DOHH2 (cell line): Measurements from ENCODE around the gene CAMLG.
"Not testable (repeated sequence)": the region's sequence is repeated elsewhere in the genome, so short reads cannot be mapped to it uniquely, and the experiment has no call there.

Experiments
- H3F3A ChIP-seq: fragments of 200-600 bp; sonication (generic), shearing (Covaris generic); 2 replicates; pipeline ENCODE4 v1.6.0; 2016; ENCODE audit warnings: antibody characterized with exemption, mild to moderate bottlenecking; ENCODE audit not compliant: control insufficient read depth, insufficient read depth
- H3K27ac ChIP-seq: fragments of 200-600 bp; sonication (generic); 2 replicates; pipeline ENCODE4 v1.5.1; 2014; ENCODE audit warnings: low read depth, mild to moderate bottlenecking, low read length, moderate library complexity
- H3K27me3 ChIP-seq: fragments of 200-600 bp; sonication (generic); 2 replicates; pipeline ENCODE4 v1.6.1; 2014; ENCODE audit warnings: mild to moderate bottlenecking, low read length, mixed read lengths; ENCODE audit not compliant: control insufficient read depth
- H3K36me3 ChIP-seq: fragments of 200-600 bp; sonication (generic); 2 replicates; pipeline ENCODE4 v1.6.1; 2014; ENCODE audit warnings: mild to moderate bottlenecking, low read length, moderate library complexity, mixed read lengths; ENCODE audit not compliant: control insufficient read depth
- H3K4me1 ChIP-seq: fragments of 200-600 bp; sonication (generic); 2 replicates; pipeline ENCODE4 v1.6.1; 2014; ENCODE audit warnings: mild to moderate bottlenecking, low read length, mixed read lengths; ENCODE audit not compliant: control insufficient read depth
- H3K4me2 ChIP-seq: fragments of 200-600 bp; sonication (generic); 2 replicates; pipeline ENCODE4 v1.6.0; 2014; ENCODE audit warnings: mild to moderate bottlenecking, low read length, moderate library complexity
- H3K4me3 ChIP-seq: fragments of 200-600 bp; sonication (generic); 2 replicates; pipeline ENCODE4 v1.5.1; 2014; ENCODE audit warnings: mild to moderate bottlenecking, low read length, mixed read lengths
- H3K79me2 ChIP-seq: fragments of 200-600 bp; sonication (generic); 2 replicates; pipeline ENCODE4 v1.6.1; 2014; ENCODE audit warnings: mild to moderate bottlenecking, low read length, mixed read lengths; ENCODE audit not compliant: control insufficient read depth
- H3K9me2 ChIP-seq: fragments of 200-600 bp; sonication (generic); replicated peaks from 2 replicates; pipeline ENCODE4 v1.6.1; 2014; ENCODE audit warnings: mild to moderate bottlenecking, low read length, mixed read lengths; ENCODE audit not compliant: control insufficient read depth
- H3K9me3 ChIP-seq: fragments of 200-600 bp; sonication (generic); 2 replicates; pipeline ENCODE4 v1.6.1; 2014; ENCODE audit warnings: antibody characterized with exemption, low read length, mixed read lengths; ENCODE audit not compliant: control insufficient read depth, insufficient read depth
- H4K20me1 ChIP-seq: fragments of 200-600 bp; sonication (generic); 2 replicates; pipeline ENCODE4 v1.6.0; 2014; ENCODE audit warnings: low read depth, mild to moderate bottlenecking, antibody characterized with exemption, low read length, moderate library complexity; ENCODE audit not compliant: control insufficient read depth, insufficient read depth
- EZH2phosphoT487 ChIP-seq: fragments of 200-600 bp; sonication (generic); IDR thresholded peaks from 2 replicates; pipeline ENCODE4 v1.6.1; 2017; ENCODE audit warnings: borderline replicate concordance, mild to moderate bottlenecking, antibody characterized with exemption, low read length, moderate library complexity, mixed read lengths
- TF ChIP-seq, protein P1 (sequence below): fragments of 200-600 bp; sonication (generic); IDR thresholded peaks from one replicate; pipeline ENCODE4 v1.5.1; 2014; ENCODE audit warnings: antibody characterized with exemption, mild to moderate bottlenecking, low read depth, low read length; ENCODE audit not compliant: poor library complexity, severe bottlenecking

Gene CAMLG

DNA sequence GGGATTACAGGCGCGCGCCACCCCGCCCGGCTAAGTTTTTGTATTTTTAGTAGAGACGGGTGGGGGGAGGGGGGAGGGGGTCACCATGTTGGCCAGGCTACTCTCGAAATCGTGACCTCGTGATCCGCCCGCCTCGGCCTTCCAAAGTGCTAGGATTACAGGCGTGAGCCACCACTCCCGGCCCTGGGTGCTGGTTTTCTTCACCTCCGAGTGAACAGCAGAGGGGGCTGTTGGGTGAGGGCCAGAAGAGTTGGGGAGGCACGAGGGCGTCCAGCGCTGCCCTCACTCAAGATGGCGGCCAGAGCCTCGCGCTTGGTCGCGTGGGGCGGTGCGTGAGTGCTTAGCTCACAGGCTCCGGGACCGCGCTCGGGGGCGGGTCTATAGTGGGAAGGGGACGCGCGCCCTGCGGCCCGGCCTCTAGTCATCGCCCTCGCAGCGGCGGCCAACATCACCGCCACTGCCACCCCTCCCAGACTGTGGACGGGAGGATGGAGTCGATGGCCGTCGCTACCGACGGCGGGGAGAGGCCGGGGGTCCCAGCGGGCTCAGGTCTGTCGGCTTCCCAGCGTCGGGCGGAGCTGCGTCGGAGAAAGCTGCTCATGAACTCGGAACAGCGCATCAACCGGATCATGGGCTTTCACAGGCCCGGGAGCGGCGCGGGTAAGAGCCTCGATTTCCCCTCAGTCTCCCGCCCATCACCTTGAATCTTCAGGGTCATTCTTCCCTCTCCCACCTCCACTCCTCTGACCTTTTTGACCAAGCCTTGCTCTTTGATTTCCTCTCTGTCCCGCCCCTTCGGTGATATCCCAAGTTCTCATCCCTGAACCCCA is at the start of gene CAMLG:
TSS of gene CAMLG (plus strand) at position 416 of the 830 bp plus-strand sequence. CDS start at position 489, 73 bp downstream.
- TF ChIP-seq, protein P1, sequence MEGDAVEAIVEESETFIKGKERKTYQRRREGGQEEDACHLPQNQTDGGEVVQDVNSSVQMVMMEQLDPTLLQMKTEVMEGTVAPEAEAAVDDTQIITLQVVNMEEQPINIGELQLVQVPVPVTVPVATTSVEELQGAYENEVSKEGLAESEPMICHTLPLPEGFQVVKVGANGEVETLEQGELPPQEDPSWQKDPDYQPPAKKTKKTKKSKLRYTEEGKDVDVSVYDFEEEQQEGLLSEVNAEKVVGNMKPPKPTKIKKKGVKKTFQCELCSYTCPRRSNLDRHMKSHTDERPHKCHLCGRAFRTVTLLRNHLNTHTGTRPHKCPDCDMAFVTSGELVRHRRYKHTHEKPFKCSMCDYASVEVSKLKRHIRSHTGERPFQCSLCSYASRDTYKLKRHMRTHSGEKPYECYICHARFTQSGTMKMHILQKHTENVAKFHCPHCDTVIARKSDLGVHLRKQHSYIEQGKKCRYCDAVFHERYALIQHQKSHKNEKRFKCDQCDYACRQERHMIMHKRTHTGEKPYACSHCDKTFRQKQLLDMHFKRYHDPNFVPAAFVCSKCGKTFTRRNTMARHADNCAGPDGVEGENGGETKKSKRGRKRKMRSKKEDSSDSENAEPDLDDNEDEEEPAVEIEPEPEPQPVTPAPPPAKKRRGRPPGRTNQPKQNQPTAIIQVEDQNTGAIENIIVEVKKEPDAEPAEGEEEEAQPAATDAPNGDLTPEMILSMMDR, result peak; percentile 77
- TF ChIP-seq EZH2phosphoT487, result no peak
- peaks cover 54% of the 10 kb centered on the region for H3K79me2 ChIP-seq
- peak within 1 kb of the TSS; percentile 65 for H3K27ac ChIP-seq
- H3K4me3 ChIP-seq, result peak within 1 kb of the TSS; percentile 84
- no peaks in the 10 kb centered on the region; the same call in 1 of the 2 replicates for H3K27me3 ChIP-seq
- H3K9me2 ChIP-seq, result no peaks in the 10 kb centered on the region
- peaks cover 12% of the 10 kb centered on the region for H3F3A ChIP-seq
- no peaks in the 10 kb centered on the region for H3K9me3 ChIP-seq
- peaks cover 34% of the 10 kb centered on the region for H3K36me3 ChIP-seq
- peak within 1 kb of the TSS; percentile 88 for H3K4me2 ChIP-seq
- peaks cover 57% of the 10 kb centered on the region for H3K4me1 ChIP-seq
- peaks cover 5% of the 10 kb centered on the region; the same call in 1 of the 2 replicates for H4K20me1 ChIP-seq

DNA sequence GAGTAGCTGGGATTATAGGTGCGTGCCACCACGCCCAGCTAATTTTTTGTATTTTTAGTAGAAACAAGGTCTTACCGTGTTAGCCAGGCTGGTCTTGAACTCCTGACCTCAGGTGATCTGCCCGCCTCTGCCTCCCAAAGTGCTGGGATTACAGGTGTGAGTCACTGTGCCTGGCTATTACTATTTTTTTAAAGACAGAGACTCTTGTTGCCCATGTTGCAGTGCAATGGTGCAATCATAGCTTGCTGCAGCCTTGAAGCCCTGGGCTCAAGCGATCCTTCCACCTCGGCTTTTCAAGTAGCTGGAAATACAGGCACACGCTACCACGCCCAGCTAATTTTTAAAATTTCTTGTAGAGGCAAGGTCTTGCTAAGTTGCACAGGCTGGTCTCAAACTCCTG is 48.2 kb upstream of the CAMLG start:
- not testable (repeated sequence) for H3K4me1 ChIP-seq, H3K79me2 ChIP-seq, H3K4me3 ChIP-seq, H3K9me2 ChIP-seq, H3K9me3 ChIP-seq, H3F3A ChIP-seq, H3K4me2 ChIP-seq, H3K27me3 ChIP-seq, H3K27ac ChIP-seq, H4K20me1 ChIP-seq
- peaks cover 39% of the 10 kb centered on the region for H3K36me3 ChIP-seq

DNA sequence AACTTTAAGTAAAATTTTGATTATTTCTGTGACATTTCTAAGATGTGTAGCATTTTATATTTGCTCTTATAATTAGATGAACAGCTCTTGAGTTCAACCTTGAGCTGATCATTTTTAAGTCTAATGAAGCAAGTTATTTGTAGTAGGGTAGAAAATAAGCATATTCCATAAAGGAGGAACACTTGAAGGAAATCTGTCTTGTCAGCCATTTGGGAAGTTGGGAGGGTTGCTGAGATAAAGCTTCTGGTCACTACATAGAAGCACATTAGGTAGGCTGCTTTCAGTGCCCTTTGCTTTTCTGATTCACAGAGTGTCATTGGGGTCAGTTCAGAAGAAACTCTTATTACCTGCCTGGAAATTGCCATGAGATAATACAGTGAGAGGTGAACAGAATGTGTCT is 45.6 kb upstream of the CAMLG start:
- Histone ChIP-seq H3K4me2 (no peak overlapping the region), H3K27ac (no peak overlapping the region), H3F3A (no peaks in the 10 kb centered on the region), H3K9me2 (no peaks in the 10 kb centered on the region), H3K4me3 (no peak overlapping the region), H3K79me2 (no peaks in the 10 kb centered on the region), H3K36me3 (peaks cover 34% of the 10 kb centered on the region), H3K9me3 (no peaks in the 10 kb centered on the region), H3K27me3 (no peaks in the 10 kb centered on the region), H4K20me1 (no peaks in the 10 kb centered on the region), H3K4me1 (no peaks in the 10 kb centered on the region; the same call in 1 of the 2 replicates)
- TF ChIP-seq EZH2phosphoT487, result no peak
- TF ChIP-seq, protein P1, result no peak

DNA sequence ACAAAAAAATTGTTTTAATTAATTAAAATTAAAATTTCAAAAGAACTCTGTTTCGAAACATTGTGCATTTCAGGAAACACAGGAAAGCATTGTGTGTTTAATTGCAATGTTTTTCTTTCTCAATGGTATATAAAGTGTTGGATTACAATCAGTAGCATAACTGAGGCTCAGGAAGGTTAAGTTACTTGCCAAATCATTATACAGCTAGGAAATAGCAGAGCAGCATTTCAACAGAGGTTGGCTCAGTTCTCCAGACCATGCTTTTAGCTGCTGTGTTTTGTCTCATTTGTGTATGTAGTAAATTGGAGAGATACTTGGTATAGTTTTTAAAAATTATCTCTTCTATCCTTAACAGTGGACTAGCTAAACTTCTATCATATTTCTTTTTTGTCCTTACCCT is 30.0 kb upstream of the CAMLG start:
- H3K79me2 ChIP-seq, result no peaks in the 10 kb centered on the region
- H3K9me3 ChIP-seq, result no peaks in the 10 kb centered on the region
- H3K27me3 ChIP-seq, result no peaks in the 10 kb centered on the region
- no peaks in the 10 kb centered on the region for H3K9me2 ChIP-seq
- H3K36me3 ChIP-seq, result peaks cover 35% of the 10 kb centered on the region
- no peaks in the 10 kb centered on the region for H3K4me1 ChIP-seq
- H3K4me3 ChIP-seq, result no peak overlapping the region
- no peaks in the 10 kb centered on the region for H4K20me1 ChIP-seq
- no peaks in the 10 kb centered on the region for H3F3A ChIP-seq
- H3K4me2 ChIP-seq, result no peak overlapping the region
- H3K27ac ChIP-seq, result no peak overlapping the region
- TF ChIP-seq, protein P1, result no peak
- no peak for TF ChIP-seq EZH2phosphoT487
